Measurements from ENCODE around the gene ABCC4.

ABCC4 gene

GRCh38 chr13:95140502-95140901 is 160.7 kb downstream of the ABCC4 start:
- no peak overlapping the region for H3K4me3 ChIP-seq (ENCODE audit: low read length)
- H3K9ac ChIP-seq (ENCODE audit: low read length): no peak overlapping the region
- no peaks in the 10 kb centered on the region for H3K4me1 ChIP-seq (ENCODE audit: control insufficient read depth, low read depth, low read length)
- H3K27ac ChIP-seq (ENCODE audit: low read length): no peak overlapping the region
- no peaks in the 10 kb centered on the region for H3K27me3 ChIP-seq (ENCODE audit: control insufficient read depth, insufficient read depth, low read length)
- H3K9me3 ChIP-seq (ENCODE audit: control insufficient read depth, low read depth, low read length): no peaks in the 10 kb centered on the region
- no peaks in the 10 kb centered on the region for H3K36me3 ChIP-seq (ENCODE audit: control insufficient read depth, low read depth, low read length)

- H3K27ac ChIP-seq (ENCODE audit: low read length): no peak overlapping the region
- no peaks in the 10 kb centered on the region for H3K9me3 ChIP-seq (ENCODE audit: control insufficient read depth, low read depth, low read length)
- H3K4me3 ChIP-seq (ENCODE audit: low read length): no peak overlapping the region
- no peaks in the 10 kb centered on the region for H3K36me3 ChIP-seq (ENCODE audit: control insufficient read depth, low read depth, low read length)
- H3K9ac ChIP-seq (ENCODE audit: low read length): no peak overlapping the region
- no peaks in the 10 kb centered on the region for H3K4me1 ChIP-seq (ENCODE audit: control insufficient read depth, low read depth, low read length)
- no peaks in the 10 kb centered on the region for H3K27me3 ChIP-seq (ENCODE audit: control insufficient read depth, insufficient read depth, low read length)
Observed at GRCh38 chr13:95138876-95139585, 162.2 kb downstream of the ABCC4 start.

GRCh38 chr13:95137096-95137495 is 164.2 kb downstream of the ABCC4 start:
- Histone ChIP-seq H3K4me3 (ENCODE audit: low read length) (no peak overlapping the region), H3K4me1 (ENCODE audit: control insufficient read depth, low read depth, low read length) (no peaks in the 10 kb centered on the region), H3K9me3 (ENCODE audit: control insufficient read depth, low read depth, low read length) (no peaks in the 10 kb centered on the region), H3K27me3 (ENCODE audit: control insufficient read depth, insufficient read depth, low read length) (no peaks in the 10 kb centered on the region), H3K27ac (ENCODE audit: low read length) (no peak overlapping the region), H3K36me3 (ENCODE audit: control insufficient read depth, low read depth, low read length) (no peaks in the 10 kb centered on the region), H3K9ac (ENCODE audit: low read length) (no peak overlapping the region)

DNA sequence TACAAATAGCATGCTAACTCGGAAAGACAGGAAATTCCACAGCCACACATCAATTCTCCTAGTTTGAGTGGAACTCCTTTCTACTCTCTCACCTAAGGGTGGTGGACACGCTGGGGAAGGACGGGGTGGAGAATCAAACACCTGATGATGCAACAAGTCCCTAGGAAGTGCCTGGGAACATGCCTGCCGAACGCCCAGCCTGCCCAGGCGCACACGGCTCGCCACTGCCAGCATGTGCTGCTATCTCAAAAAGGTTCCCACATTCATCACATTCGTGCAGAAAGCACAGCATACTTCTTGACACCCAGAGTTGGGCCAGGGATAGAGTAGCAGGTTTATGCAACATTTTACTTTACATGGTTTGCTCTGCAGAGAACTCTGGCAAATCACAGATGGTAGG is 164.6 kb downstream of the ABCC4 start:
- Histone ChIP-seq H3K27ac (ENCODE audit: low read length) (no peak overlapping the region), H3K4me3 (ENCODE audit: low read length) (no peak overlapping the region), H3K9me3 (ENCODE audit: control insufficient read depth, low read depth, low read length) (no peaks in the 10 kb centered on the region), H3K4me1 (ENCODE audit: control insufficient read depth, low read depth, low read length) (no peaks in the 10 kb centered on the region), H3K9ac (ENCODE audit: low read length) (no peak overlapping the region), H3K36me3 (ENCODE audit: control insufficient read depth, low read depth, low read length) (no peaks in the 10 kb centered on the region), H3K27me3 (ENCODE audit: control insufficient read depth, insufficient read depth, low read length) (no peaks in the 10 kb centered on the region)

DNA sequence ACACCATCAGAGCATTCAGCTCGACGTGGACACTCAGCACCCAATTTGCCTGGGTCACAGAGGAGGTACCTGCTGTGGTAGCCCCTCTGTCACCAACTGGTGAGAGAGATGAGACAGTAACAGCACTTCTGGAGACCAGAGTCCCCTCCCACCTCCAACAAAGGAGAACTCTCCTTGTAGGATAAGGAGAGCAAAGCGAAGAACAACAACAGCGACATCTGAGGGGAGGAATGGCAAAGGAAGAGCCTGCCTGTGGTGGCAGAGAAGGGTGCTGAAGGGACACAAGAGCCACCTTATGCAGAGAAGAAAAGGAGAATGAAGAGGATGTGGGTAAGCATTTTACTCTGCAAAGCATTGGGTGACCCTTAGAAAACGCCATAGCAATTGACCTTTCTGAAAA is 167.8 kb downstream of the ABCC4 start:
- Histone ChIP-seq H3K9me3 (ENCODE audit: control insufficient read depth, low read depth, low read length) (no peaks in the 10 kb centered on the region), H3K4me3 (ENCODE audit: low read length) (no peak overlapping the region), H3K9ac (ENCODE audit: low read length) (no peak overlapping the region), H3K36me3 (ENCODE audit: control insufficient read depth, low read depth, low read length) (no peaks in the 10 kb centered on the region), H3K4me1 (ENCODE audit: control insufficient read depth, low read depth, low read length) (no peaks in the 10 kb centered on the region), H3K27ac (ENCODE audit: low read length) (no peak overlapping the region), H3K27me3 (ENCODE audit: control insufficient read depth, insufficient read depth, low read length) (no peaks in the 10 kb centered on the region)

- Histone ChIP-seq H3K27ac (ENCODE audit: low read length) (no peak overlapping the region), H3K27me3 (ENCODE audit: control insufficient read depth, insufficient read depth, low read length) (no peaks in the 10 kb centered on the region), H3K9ac (ENCODE audit: low read length) (no peak overlapping the region), H3K9me3 (ENCODE audit: control insufficient read depth, low read depth, low read length) (no peaks in the 10 kb centered on the region), H3K4me3 (ENCODE audit: low read length) (no peak overlapping the region), H3K36me3 (ENCODE audit: control insufficient read depth, low read depth, low read length) (no peaks in the 10 kb centered on the region), H3K4me1 (ENCODE audit: control insufficient read depth, low read depth, low read length) (no peaks in the 10 kb centered on the region)
Observed at GRCh38 chr13:95129004-95129403, 172.2 kb downstream of the ABCC4 start.

- Histone ChIP-seq H3K36me3 (ENCODE audit: control insufficient read depth, low read depth, low read length) (no peaks in the 10 kb centered on the region), H3K9me3 (ENCODE audit: control insufficient read depth, low read depth, low read length) (no peaks in the 10 kb centered on the region), H3K4me1 (ENCODE audit: control insufficient read depth, low read depth, low read length) (no peaks in the 10 kb centered on the region), H3K9ac (ENCODE audit: low read length) (no peak overlapping the region), H3K27me3 (ENCODE audit: control insufficient read depth, insufficient read depth, low read length) (no peaks in the 10 kb centered on the region), H3K4me3 (ENCODE audit: low read length) (no peak overlapping the region), H3K27ac (ENCODE audit: low read length) (no peak overlapping the region)
Observed at GRCh38 chr13:95128045-95128643, 173.1 kb downstream of the ABCC4 start.

DNA sequence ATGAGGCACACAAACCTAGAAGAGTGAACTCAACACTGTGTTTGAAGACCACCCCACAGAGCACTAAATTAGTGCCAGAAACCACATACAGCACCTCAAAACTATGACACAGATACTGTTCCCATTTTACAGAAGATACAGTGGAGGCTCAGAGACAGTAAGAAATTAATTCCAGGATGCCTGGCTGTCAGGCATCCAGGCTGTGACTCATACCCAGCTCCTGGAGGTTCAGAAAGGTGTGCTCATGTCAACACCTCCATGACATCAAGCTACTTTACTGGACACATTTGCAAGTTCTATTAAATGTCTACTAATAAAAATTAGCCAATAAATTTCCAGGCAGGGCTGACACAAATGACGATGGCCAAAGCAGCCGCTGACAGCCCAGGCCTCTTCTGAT is 176.3 kb downstream of the ABCC4 start:
- Histone ChIP-seq H3K27me3 (ENCODE audit: control insufficient read depth, insufficient read depth, low read length) (no peaks in the 10 kb centered on the region), H3K9ac (ENCODE audit: low read length) (no peak overlapping the region), H3K27ac (ENCODE audit: low read length) (no peak overlapping the region), H3K4me3 (ENCODE audit: low read length) (no peak overlapping the region), H3K36me3 (ENCODE audit: control insufficient read depth, low read depth, low read length) (no peaks in the 10 kb centered on the region), H3K9me3 (ENCODE audit: control insufficient read depth, low read depth, low read length) (no peaks in the 10 kb centered on the region), H3K4me1 (ENCODE audit: control insufficient read depth, low read depth, low read length) (no peaks in the 10 kb centered on the region)

- Histone ChIP-seq H3K9me3 (ENCODE audit: control insufficient read depth, low read depth, low read length) (no peaks in the 10 kb centered on the region), H3K36me3 (ENCODE audit: control insufficient read depth, low read depth, low read length) (no peaks in the 10 kb centered on the region), H3K4me3 (ENCODE audit: low read length) (no peak overlapping the region), H3K9ac (ENCODE audit: low read length) (no peak overlapping the region), H3K27me3 (ENCODE audit: control insufficient read depth, insufficient read depth, low read length) (no peaks in the 10 kb centered on the region), H3K4me1 (ENCODE audit: control insufficient read depth, low read depth, low read length) (no peaks in the 10 kb centered on the region), H3K27ac (ENCODE audit: low read length) (no peak overlapping the region)
Observed at GRCh38 chr13:95123726-95124125, 177.5 kb downstream of the ABCC4 start.

DNA sequence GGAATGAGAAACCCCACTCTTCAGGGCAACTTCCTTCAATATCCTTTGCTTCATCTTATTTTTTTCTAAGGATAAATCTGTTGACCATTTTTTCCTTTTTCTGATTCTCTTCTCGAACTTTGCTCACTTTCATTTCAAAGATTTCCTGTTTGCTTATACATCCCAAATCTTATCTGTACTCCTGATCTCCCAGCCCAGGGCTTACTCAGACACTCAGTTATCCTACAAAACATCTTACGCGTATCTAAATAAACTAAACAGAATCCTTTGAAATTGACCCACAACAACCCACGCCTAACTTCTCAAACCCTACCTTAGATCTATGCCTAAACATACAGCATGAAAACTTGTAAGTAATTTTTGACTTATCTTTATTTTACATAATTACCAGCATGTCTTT is 179.2 kb downstream of the ABCC4 start:
- no peaks in the 10 kb centered on the region for H3K4me1 ChIP-seq (ENCODE audit: control insufficient read depth, low read depth, low read length)
- no peak overlapping the region for H3K9ac ChIP-seq (ENCODE audit: low read length)
- no peak overlapping the region for H3K4me3 ChIP-seq (ENCODE audit: low read length)
- H3K27ac ChIP-seq (ENCODE audit: low read length): no peak overlapping the region
- no peaks in the 10 kb centered on the region for H3K9me3 ChIP-seq (ENCODE audit: control insufficient read depth, low read depth, low read length)
- no peaks in the 10 kb centered on the region for H3K36me3 ChIP-seq (ENCODE audit: control insufficient read depth, low read depth, low read length)
- no peaks in the 10 kb centered on the region for H3K27me3 ChIP-seq (ENCODE audit: control insufficient read depth, insufficient read depth, low read length)

DNA sequence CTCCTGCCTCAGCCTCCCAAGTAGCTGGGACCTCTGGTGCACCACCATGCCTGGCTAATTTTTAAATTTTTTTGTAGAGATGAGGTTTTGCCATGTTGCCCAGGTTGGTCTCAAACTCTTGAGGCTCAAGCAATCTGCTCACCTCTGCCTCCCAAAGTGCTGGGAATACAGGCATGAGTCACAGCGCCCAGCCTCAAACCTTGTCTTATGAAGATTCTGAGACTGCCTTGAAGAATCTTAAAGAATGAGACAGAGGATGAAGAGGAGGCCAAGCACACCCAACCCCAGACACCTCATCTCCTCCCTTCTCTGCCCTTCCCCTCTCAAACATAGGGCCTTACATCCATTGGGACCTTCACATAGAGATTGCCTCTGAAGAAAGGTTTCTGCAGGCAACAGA is 179.7 kb downstream of the ABCC4 start:
- Histone ChIP-seq H3K27ac (ENCODE audit: low read length) (no peak overlapping the region), H3K4me1 (ENCODE audit: control insufficient read depth, low read depth, low read length) (no peaks in the 10 kb centered on the region), H3K9me3 (ENCODE audit: control insufficient read depth, low read depth, low read length) (no peaks in the 10 kb centered on the region), H3K27me3 (ENCODE audit: control insufficient read depth, insufficient read depth, low read length) (no peaks in the 10 kb centered on the region), H3K36me3 (ENCODE audit: control insufficient read depth, low read depth, low read length) (no peaks in the 10 kb centered on the region), H3K4me3 (ENCODE audit: low read length) (no peak overlapping the region), H3K9ac (ENCODE audit: low read length) (no peak overlapping the region)

GRCh38 chr13:95120650-95121049 is 180.6 kb downstream of the ABCC4 start:
- H3K36me3 ChIP-seq (ENCODE audit: control insufficient read depth, low read depth, low read length): no peaks in the 10 kb centered on the region
- H3K9me3 ChIP-seq (ENCODE audit: control insufficient read depth, low read depth, low read length): no peaks in the 10 kb centered on the region
- H3K4me1 ChIP-seq (ENCODE audit: control insufficient read depth, low read depth, low read length): no peaks in the 10 kb centered on the region
- H3K27me3 ChIP-seq (ENCODE audit: control insufficient read depth, insufficient read depth, low read length): no peaks in the 10 kb centered on the region
- no peak overlapping the region for H3K27ac ChIP-seq (ENCODE audit: low read length)
- no peak overlapping the region for H3K4me3 ChIP-seq (ENCODE audit: low read length)
- no peak overlapping the region for H3K9ac ChIP-seq (ENCODE audit: low read length)

Measured in iPS-18a (cell line).